NCI-H2171 treated with DMSO at 0.1 percent for 48 hours (cell line): ENCODE results near the gene HOTAIR.

ENCODE experiments used
- DNase-seq: peaks from one replicate; lab custom pipeline; 2025; lab: John Stamatoyannopoulos, UW

HOTAIR gene

DNA sequence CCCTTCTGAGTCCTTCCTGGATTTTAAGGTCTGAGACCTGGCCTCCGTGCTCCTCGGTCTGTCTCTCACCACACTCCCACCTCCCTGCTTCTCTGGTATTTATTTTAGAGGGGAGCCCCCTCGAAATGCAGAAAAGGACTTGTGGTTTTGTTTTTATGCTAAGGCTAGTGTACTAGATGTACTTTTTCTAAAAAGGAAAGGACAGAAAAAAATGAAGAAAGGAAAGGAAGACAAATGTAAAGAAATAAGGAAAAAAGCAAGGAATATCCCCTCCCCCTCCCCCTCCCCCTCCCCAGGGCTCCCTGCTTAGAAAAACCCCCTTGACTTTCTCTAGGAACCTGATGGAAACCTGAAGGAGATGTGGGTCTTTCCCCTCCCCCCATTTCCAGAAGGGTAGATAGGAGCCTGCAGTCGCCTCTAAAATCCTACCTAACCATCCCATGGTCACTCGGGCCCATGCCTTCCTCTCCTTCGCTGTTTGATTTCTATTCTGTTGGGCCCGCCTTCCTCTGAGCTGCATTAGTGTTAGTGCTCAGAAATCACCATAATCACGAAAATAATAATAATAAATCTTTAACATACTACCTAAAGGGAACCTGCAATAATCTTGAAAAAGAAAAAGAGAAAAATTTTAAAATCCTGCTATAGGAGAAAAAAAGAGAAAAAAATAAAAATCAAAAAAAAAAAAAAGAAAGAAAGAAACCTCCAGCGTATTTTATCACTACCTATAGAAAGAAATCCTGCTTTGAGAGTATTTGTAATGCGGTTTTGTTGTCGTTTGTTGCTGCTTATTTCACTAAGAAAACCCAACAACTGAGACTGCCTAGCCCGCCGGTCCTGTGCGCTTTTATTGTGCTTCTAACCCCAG, 37.1 kb upstream of the HOTAIR start:
- DNase-seq: no peak

DNA sequence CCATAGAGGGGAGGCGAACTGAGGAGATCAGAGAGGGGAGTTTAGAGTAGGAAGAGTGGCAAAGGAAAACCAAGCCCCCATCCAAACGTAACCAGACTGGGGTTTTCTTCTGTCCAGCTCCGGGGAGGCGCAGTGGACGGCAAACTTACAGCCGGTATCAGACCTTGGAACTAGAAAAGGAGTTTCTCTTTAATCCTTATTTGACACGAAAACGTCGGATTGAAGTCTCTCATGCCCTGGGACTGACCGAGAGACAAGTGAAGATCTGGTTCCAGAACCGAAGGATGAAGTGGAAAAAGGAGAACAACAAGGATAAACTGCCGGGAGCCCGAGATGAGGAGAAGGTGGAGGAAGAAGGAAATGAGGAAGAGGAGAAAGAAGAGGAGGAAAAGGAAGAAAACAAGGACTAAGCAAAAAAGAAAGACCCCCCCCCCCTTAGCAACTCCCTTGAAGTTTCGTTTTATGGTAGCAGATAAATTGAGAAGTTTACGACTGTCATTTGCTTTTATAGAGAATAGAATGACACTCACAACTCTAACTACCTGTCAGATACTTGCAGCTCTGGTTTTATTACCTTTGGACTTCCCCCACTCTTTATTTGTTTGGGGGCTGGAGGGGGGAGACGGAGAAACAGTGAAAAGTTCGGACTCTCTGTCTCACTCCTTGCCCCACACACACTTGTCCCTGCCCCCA, 36.4 kb upstream of the HOTAIR start:
- DNase-seq: no peak

DNA sequence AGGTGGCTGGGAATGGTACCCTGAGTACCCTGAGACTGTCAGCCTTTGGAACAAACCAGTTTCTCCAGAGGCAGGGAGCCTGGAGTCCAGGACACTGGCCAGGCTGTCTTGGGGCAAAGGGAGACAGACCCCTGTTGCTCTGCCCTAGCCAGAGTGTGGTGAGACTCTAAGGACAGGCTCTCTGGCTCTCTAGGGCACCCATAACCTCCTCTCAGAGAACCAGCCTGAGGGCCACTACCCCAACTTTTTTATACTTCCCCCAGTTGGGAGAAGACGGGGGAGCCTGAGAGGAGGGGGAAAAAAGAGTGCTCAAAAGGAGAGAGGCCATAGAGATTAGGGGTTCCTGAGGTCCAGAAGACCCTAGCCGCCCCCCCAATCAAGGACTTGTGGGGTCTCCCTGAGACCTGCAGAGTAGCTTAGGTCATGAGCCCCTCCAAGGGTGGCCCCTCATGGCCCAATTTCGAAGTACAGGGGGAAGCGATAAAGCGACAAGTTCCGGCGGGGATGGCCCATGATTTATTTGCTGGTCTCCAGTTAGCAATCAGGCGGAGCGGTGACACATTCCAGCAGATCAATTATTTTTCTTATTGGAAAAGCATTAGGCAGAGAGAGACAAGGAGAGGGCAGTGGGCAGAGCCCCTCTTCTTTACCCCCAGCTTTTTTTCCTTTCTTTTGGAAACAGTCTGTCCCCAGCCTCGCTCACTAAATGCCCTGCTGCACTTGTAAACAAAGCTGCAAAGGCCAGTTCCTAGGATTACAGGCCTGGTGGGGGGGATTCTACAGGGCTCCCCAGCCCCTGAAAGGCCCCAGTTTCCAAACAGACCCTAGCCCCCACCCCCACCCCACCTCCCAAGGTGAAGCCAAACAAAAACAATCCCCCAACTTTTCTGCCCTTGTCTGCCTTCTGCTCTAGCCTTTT, 35.6 kb upstream of the HOTAIR start:
- no peak for DNase-seq

DNA sequence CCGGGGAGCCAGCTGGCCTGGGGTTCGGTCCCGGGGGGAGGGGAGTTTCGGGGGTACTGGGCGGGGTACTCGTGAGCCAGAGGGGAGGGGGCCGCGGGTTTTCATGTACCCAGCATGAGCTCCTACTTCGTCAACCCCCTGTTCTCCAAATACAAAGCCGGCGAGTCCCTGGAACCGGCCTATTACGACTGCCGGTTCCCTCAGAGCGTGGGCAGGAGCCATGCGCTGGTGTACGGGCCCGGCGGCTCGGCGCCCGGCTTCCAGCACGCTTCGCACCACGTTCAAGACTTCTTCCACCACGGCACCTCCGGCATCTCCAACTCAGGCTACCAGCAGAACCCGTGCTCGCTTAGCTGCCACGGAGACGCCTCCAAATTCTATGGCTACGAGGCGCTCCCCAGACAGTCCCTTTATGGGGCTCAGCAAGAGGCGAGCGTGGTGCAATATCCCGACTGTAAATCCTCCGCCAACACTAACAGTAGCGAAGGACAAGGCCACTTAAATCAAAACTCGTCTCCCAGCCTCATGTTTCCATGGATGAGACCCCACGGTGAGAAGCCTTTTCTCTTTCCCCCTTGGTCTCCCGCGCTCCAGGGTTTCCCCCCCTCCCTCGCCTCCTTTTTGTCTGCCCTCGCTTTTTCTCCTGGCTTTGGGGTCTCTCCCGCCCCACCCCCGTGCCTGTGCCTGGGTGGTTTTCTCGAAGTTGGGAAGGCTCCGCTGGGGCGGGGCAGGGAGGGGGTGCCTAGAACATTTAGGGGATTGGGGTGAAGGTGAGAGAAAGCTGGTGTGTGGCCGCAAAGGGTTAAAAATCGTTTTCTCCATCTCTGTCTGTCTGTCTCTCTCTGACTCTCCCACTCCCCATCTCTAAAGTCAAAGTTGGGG, 34.7 kb upstream of the HOTAIR start:
- DNase-seq: peak; percentile 32

DNA sequence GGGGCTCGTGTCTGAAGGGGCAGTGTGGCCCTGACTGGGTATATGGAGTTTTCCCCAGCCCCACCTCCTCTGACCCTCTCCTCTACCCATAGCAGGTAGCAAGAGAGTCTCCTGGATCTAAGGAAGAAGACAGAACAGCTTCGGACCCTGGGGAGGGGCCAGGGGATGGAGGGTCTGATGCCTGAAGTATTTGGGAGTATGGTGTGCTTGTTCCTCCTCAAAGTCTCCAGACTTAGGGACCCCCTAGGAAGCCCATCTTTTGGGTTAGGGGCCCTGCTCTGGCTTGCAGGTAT, 33.5 kb upstream of the HOTAIR start:
- no peak for DNase-seq

DNA sequence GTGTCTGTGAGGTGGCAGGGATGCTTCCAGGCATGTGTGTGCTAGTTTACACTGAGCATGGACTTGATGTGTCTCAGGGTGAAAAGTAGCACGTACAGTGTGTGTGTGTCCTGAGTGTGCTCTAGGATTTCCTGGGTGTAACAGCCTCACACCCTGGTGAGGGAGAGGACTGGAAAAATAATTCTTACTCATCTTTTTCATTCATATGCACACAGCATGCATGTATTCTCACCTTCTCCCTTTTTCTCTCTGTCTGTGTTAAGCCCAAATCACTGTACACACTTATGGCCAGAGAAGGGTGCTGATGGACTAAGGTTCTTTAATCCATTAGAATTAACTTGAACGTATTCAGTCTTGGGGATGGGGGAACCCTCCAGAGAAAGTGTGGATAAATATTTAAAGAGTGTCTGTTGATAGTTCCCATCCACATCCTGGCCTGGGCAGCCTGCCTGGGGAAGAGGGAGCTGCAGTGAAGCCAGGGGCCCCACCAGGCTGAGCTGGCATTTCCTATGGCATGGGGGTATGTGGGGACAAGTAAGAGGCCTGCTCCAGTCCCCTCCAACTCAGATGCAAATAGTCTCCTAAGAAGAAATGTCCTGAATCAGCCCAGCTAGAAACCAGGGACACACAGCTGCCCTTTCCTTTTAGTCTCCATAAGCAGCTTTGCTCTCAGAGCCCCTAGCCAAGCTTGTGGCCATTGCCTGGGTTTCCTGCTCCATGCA, 32.9 kb upstream of the HOTAIR start:
- no peak for DNase-seq

DNA sequence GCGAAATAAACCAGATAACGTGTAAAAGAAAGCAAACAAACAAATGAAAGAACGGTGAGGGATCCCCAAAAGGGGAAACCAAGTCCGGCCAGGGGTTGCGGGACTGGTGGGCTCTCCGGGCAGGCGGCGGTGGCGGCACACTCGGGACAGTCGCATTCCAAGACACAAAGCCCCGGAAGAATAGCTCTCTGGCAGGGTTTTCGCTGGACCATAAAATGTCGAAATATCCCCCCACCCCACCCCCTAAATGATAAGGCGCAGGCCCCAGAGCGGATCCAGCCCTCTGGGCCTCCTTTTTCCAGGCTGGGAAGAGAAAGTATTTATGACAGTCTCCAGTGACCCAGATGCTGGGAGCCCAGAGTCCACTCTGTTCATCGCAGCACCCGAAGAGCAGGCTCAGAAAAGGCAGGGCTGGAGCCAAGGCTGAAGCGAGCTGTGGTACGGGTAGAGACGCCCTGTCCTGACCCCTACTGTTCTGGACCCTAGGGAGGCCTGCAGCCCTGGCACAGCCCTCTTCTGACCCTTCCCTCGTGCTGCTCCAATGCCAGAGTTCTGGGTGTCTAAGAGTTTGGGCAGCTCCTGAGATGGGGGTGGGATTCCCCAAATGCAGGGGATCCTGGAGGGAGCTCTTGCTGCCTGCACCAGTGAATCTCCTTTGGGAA, 31.9 kb upstream of the HOTAIR start:
- no peak for DNase-seq

DNA sequence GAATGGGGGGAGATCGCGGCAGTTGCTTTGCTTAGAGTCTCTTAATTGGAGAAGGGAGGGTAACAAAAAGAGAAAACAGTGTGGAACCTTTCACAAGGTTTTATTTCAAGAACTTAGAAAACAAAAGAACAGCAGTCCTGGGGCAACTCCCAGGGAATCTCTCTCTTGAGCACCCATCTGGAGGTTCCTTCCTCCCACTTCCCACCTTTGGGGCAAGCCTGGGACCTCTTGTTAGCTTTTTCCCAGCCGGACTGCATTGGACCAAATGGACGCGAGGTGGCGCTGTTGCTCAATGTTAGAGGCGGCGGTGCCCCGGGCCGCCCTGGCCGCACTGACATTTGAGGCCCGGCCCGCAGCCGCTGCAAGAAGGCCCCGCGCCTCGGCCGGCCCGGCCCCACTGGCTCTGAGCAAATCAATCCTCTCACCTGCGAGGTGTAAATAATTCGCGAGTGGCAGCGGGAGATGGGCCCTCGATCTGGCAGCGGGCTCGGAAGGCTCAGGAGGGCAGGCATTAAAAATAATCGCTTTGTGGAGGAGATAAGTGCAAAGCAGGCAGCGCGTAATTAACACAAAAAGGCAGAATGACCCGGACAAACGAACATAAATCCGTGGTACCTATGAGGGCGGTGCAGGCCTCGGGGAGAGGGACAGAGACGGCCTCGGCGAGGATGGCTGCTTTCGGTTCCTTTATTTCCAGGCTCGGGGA, 31.3 kb upstream of the HOTAIR start:
- DNase-seq: peak; percentile 70

DNA sequence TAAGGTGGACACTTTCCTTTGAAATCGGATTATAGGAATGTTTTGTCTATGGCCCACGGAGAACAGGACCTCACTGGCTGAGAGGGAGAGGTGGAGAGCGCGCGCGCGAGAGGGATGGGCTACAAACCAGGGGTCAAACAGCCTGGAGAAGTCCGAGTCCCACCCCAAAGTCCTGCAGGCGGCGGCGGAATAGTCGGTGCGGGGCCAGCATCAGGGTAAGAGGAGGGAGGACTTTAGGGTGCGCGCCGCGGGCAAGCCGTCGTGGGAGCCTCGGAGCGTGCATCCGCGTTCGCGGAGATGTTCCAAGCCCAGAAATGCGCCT, 30.7 kb upstream of the HOTAIR start:
- no peak for DNase-seq

DNA sequence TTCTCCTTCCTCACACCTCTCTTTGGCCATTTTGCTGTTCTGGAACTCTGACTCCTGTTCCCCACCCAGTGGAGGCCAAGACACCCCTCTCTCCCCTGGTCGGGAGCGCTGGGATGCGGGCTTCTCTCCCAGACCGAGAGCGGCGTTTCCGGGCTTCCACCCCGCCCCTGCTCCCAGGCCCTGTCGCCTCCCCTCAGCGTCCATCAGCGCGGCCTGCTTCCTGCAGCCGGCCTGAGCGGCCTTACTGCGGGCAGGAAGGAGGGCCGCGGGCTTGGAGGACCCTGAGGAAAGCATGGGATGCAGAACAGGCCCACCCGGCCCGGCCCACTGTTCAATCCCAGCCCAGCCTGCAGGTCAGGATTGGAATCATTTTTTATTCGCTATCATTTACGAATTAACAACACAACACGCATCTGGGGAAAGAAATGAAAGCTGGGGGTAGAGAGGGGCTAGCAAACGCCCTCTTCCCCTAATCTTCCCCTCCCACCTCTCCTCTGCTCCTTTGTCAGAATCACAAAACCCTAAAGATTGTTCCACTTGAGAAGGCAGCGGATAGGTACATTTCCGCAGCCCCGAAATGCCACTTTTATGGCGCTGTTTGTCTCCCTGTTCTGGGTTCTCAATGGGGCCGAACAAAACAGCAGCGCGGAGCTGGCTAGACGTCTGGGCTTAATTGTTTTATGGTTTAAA, 30.2 kb upstream of the HOTAIR start:
- DNase-seq: no peak

DNA sequence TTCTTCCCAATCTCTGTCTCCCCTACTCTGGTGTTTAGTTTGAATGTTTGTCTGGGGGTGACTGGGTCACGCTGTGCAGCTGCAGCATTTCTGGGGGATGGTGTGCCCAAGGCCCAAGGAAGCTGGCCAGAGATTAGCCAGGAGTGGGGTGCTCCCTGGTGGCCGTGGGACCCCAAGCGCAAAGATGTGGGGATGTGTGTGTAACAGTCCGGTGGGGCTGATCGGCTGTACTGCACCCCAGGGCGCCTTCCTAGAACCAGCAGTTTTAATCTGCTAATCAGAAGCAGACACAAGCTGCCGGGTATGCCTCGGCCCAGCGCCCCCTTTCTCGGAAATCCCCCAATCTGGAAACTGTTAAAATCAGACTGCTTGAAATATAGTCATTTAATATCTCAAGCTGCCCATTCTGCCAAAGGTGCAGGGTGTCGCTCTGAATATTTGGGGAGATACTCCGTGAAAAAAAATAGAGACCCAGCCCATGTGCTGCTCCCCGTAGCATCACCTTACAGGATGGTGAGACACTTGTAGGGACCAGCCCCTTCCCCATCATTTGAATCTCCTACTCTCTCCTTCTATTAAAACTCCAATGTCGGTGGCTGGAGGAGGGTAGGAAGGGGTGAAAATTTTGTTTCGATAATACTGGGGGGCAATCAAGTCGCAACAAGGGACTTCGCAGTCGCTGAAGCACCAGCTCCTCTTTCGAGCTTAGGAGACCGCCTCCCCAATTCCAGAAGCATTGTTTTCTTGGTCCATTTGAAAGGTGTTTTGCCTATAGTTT, 29.5 kb upstream of the HOTAIR start:
- no peak for DNase-seq

DNA sequence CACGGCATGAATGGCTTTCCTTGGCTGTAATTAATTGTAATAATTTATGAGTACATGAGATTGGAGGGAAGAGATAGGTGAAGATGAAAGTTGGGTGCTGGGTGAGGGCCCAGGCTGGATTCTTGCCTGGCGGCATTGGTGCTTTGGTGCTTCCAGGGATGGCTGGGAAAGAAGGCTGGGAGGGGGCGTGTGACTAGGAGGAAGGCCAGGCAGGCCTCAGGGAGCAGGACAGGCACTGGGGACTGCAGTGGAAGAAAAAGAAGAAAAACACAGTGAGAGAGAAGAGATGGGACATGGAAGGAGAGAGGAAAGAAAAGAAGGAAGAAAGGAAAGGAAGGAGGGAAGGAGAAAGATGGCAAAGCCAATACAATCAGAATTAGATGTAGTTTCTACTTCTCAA, 28.9 kb upstream of the HOTAIR start:
- DNase-seq: no peak

DNA sequence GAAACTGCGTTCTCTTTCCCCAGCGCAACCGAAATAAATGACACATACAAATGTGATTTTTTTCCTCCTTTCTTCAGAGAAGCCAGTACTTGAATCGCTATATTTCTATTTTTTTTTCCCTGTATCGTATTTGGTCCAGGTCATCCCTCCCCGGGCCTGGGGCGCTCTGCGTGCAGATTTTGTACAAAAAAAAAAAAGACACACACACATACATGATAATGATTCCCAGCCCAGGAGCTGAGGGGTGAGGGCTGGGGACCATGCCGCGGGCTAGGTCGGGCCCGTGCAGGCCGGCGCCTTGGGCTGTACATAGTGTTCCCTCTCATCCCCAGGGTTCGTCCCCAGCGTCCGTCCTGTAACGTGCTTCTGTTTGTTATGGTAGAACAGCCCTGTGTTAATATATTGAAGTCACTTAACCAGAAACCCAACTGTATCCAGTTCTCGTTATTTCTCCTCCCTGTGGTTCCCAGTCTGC, 28.2 kb upstream of the HOTAIR start:
- no peak for DNase-seq

DNA sequence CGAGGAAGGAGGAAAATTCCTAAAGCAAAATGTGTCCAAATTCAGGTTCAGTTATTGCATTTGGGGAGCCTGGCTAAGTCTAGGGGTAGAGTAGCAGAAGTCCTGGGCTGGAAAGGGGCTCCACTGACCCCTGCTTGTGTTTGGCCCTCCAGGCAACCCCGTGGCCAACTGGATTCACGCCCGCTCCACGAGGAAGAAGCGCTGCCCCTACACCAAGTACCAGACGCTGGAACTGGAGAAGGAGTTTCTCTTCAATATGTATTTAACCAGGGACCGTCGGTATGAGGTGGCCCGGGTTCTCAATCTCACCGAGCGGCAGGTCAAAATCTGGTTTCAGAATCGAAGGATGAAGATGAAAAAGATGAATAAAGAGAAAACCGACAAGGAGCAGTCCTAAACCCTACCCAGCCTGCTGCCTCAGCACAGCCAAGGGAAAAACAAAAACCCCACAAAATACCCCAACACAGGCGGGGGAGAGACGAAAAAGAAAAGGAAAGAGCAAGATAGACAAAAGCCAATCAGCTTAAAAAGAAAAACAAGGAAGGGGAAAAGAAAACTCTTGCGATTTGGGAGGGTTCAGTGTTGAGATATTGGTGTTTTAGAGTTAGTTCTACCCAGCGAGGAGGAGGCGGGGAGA, 27.6 kb upstream of the HOTAIR start:
- DNase-seq: no peak

DNA sequence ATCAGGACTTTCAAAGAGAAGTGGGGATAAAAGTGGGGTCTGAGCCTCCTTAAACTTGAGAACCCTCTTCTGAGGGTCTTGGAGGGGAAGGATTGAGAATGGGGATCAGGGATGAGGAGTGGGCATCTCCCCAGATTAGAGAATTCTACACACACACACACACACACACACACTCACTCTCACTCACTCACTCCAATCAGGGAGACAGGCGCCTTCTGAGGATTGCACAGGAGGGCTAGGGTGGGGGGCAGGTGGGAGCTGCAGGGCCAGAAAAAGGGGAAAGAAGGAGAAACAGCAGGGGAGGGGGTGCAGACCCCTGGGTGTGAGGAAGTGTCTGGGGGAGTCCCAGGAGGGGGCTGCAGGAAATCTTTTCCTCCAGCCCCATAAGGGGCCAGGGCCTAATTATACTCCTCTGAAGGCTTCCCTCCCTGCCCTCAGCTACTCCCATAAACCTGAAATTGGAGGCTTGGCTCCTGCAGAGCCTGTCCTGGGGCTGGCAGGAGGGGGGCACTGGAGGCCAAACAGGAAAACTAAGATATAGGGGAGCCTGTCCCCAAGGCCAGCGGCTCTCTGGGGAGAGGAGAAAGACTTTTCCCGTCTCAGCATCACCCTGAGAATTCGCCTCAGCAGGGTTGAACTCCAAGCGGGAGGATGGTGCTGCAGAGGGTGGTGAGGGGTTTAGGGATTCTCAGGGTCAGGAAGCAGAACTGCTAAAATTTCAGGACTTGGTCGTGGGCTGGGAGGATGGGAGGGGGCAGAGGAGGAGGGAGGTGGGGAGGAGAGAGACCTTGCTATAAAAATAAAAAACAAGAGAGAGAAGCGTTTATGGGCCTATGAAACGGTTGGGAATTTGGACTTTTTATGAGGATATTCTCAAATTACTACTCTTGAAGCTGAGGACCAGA, 26.8 kb upstream of the HOTAIR start:
- DNase-seq: no peak

DNA sequence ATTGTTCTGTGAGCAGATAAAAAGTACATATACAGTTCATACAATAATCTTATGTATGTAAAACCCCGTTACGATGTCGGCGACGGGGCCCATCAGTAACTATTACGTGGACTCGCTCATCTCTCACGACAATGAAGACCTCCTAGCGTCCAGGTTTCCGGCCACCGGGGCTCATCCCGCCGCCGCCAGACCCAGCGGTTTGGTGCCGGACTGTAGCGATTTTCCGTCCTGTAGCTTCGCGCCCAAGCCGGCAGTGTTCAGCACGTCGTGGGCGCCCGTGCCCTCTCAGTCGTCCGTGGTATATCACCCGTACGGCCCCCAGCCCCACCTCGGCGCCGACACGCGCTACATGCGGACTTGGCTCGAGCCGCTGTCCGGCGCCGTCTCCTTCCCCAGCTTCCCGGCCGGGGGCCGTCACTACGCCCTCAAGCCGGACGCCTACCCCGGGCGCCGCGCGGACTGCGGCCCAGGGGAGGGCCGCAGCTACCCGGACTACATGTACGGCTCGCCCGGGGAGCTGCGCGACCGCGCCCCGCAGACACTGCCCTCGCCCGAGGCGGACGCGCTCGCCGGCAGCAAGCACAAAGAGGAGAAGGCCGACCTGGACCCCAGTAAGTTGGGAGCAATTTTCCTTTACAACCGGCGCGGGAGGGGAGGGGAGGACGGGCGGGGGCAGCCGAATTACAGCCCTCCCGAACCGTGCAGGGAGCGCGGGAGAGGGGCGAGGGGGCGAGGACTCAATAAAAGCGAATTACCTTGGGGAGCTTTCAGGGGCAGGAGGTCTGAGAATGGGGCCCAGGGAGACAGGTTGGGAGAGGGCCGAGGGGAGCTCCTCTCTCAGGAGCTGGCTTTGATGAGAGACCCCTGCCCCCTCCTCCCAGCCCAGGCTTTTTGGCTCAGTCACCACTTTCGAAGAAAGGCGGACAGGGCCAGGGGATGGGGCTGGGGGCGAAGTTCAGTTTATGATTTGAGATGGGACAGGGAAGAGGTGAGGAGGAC, 25.7 kb upstream of the HOTAIR start, which contains the start of gene HOXC9:
HOXC9 (plus strand) TSS at position 46 of the 999 bp plus-strand sequence; CDS start at position 74, 28 bp downstream.
- no peak for DNase-seq
